Body of pancreas (tissue), 4 donors: ENCODE results near the gene RIN3.

ENCODE experiments used
- POLR2A ChIP-seq, 3 donors: fragments of 450-650 bp; IDR thresholded peaks; one replicate each; pipeline ENCODE4 v1.6.1; 2016; ENCODE audit warnings: antibody characterized with exemption in 3 of 3, mild to moderate bottlenecking in 2 of 3
- TF ChIP-seq, protein P1 (sequence below), 7 experiments: fragments of 450-650 bp in 4 of 7; fragments of 200-600 bp in 3 of 7; sonication (generic) in 3 of 7; IDR thresholded peaks; one replicate each; pipeline ENCODE4 v1.5.1; 2016 to 2019; ENCODE audit warnings: antibody characterized with exemption in 7 of 7

DNA sequence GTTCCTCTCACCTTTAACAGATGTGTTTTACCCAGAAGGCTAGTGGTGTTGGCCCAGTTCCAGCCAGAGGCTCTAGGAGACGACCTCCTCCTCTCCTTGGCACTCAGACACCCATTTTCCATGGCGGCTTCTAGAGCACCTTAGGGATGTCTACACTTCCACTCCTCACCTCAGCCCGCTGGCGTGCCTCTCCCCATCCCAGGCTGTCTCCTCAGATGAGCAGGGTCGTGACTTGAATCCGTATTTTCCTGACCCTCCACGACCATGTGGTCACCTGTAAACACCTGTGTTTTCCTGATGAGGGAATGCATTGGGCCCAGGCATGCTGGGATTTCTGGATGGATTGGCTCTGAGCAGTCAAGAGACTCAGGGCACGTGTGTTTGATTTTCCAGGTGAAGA is 21.8 kb upstream of the RIN3 start:
- TF ChIP-seq, protein P1, sequence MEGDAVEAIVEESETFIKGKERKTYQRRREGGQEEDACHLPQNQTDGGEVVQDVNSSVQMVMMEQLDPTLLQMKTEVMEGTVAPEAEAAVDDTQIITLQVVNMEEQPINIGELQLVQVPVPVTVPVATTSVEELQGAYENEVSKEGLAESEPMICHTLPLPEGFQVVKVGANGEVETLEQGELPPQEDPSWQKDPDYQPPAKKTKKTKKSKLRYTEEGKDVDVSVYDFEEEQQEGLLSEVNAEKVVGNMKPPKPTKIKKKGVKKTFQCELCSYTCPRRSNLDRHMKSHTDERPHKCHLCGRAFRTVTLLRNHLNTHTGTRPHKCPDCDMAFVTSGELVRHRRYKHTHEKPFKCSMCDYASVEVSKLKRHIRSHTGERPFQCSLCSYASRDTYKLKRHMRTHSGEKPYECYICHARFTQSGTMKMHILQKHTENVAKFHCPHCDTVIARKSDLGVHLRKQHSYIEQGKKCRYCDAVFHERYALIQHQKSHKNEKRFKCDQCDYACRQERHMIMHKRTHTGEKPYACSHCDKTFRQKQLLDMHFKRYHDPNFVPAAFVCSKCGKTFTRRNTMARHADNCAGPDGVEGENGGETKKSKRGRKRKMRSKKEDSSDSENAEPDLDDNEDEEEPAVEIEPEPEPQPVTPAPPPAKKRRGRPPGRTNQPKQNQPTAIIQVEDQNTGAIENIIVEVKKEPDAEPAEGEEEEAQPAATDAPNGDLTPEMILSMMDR (IDR thresholded peaks at IDR 0.05) = no peak
- no peak for TF ChIP-seq POLR2A (IDR thresholded peaks at IDR 0.05)
